SK-N-SH (cell line): ENCODE data around the gene C12orf56.

Source experiments
- CTCF ChIP-seq: fragments of 200-600 bp; sonication (generic); IDR thresholded peaks from 2 replicates; pipeline ENCODE4 v1.6.1; 2017; ENCODE audit warnings: antibody characterized with exemption, mild to moderate bottlenecking, moderate library complexity
- SIN3A ChIP-seq: IDR thresholded peaks from 2 replicates; pipeline ENCODE4 v1.6.1; 2012; ENCODE audit warnings: low read depth, mild to moderate bottlenecking, low read length, moderate library complexity, borderline replicate concordance

DNA sequence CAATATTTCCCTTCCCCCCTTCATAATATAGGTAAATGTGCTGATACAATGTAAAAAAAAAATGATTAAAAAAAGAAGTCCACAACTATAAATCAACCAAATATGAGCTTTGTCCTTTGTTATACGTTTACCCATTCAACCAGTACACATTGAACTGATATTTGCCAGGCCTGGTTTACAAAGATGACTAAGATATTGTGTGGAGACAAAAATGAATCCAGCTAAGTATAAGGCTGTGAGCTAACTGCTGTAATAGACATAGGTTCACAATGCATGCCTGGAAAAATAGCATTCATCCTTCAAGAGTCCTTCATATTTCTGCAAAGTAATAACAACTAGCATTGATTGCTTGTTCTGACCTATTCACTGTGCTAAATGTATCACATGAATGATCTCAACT, 6.9 kb downstream of the C12orf56 start:
- TF ChIP-seq SIN3A (no peak), CTCF (no peak)
